Measurements from ENCODE around the gene CAPZB.

- TF ChIP-seq TAF1 (IDR thresholded peaks at IDR 0.05; ENCODE audit: borderline replicate concordance, insufficient read depth, low read length), result no peak
- TF ChIP-seq REST (IDR thresholded peaks at IDR 0.05; ENCODE audit: insufficient read depth in 1 of 2, low read depth in 2 of 2, low read length in 2 of 2), result no peak
- no peak for TF ChIP-seq POLR2AphosphoS5 (IDR thresholded peaks at IDR 0.05; ENCODE audit: low read depth, low read length)
Measured at GRCh38 chr1:19401535-19401889, 83.8 kb downstream of the CAPZB start.
